ENCODE results near the gene GBGT1.
"Not testable (repeated sequence)": the region's sequence is repeated elsewhere in the genome, so short reads cannot be mapped to it uniquely, and the experiment has no call there.

The GBGT1 gene

GRCh38 chr9:133199648-133200321 is 36.1 kb upstream of the GBGT1 start:
- peak in 2 of 3 experiments; percentile 23 to 42 for DNase-seq (ENCODE audit: low read depth in 2 of 3, low spot score in 2 of 3)

GRCh38 chr9:133195029-133195428 is 31.3 kb upstream of the GBGT1 start:
- DNase-seq (ENCODE audit: low read depth in 2 of 3, low spot score in 2 of 3): no peak

GRCh38 chr9:133194597-133194996 is 30.9 kb upstream of the GBGT1 start:
- DNase-seq (ENCODE audit: low read depth in 2 of 3, low spot score in 2 of 3): no peak

GRCh38 chr9:133191989-133192388 is 28.3 kb upstream of the GBGT1 start:
- DNase-seq (ENCODE audit: low read depth in 2 of 3, low spot score in 2 of 3): no peak

- no peak for DNase-seq (ENCODE audit: low read depth in 2 of 3, low spot score in 2 of 3)
Observed at GRCh38 chr9:133189826-133190225, 26.1 kb upstream of the GBGT1 start.

- DNase-seq (ENCODE audit: low read depth in 2 of 3, low spot score in 2 of 3): no peak
Observed at GRCh38 chr9:133188843-133189180, 25.1 kb upstream of the GBGT1 start.

GRCh38 chr9:133188006-133188842 is 24.5 kb upstream of the GBGT1 start:
- DNase-seq (ENCODE audit: low read depth in 2 of 3, low spot score in 2 of 3): no peak

GRCh38 chr9:133187561-133188005 is 23.9 kb upstream of the GBGT1 start:
- no peak for DNase-seq (ENCODE audit: low read depth in 2 of 3, low spot score in 2 of 3)

- no peak for DNase-seq (ENCODE audit: low read depth in 2 of 3, low spot score in 2 of 3)
Observed at GRCh38 chr9:133186736-133187135, 23.0 kb upstream of the GBGT1 start.

GRCh38 chr9:133184971-133185370 is 21.3 kb upstream of the GBGT1 start:
- no peak for DNase-seq (ENCODE audit: low read depth in 2 of 3, low spot score in 2 of 3)

GRCh38 chr9:133182151-133182550 is 18.4 kb upstream of the GBGT1 start:
- no peak for DNase-seq (ENCODE audit: low read depth in 2 of 3, low spot score in 2 of 3)

GRCh38 chr9:133181561-133181960 is 17.8 kb upstream of the GBGT1 start:
- no peak for DNase-seq (ENCODE audit: low read depth in 2 of 3, low spot score in 2 of 3)

GRCh38 chr9:133180953-133181352 is 17.2 kb upstream of the GBGT1 start:
- DNase-seq (ENCODE audit: low read depth in 2 of 3, low spot score in 2 of 3): no peak

GRCh38 chr9:133173056-133173455 is 9.3 kb upstream of the GBGT1 start:
- DNase-seq (ENCODE audit: low read depth in 2 of 3, low spot score in 2 of 3): no peak

- no peak for DNase-seq (ENCODE audit: low read depth in 2 of 3, low spot score in 2 of 3)
Observed at GRCh38 chr9:133171161-133171961, 7.6 kb upstream of the GBGT1 start.

- DNase-seq (ENCODE audit: low read depth in 2 of 3, low spot score in 2 of 3): no peak
Observed at GRCh38 chr9:133170716-133171115, 7.0 kb upstream of the GBGT1 start.

- DNase-seq (ENCODE audit: low read depth in 2 of 3, low spot score in 2 of 3): not testable (repeated sequence)
Observed at GRCh38 chr9:133169687-133170086, 6.0 kb upstream of the GBGT1 start.

GRCh38 chr9:133169102-133169501 is 5.4 kb upstream of the GBGT1 start:
- no peak for DNase-seq (ENCODE audit: low read depth in 2 of 3, low spot score in 2 of 3)

GRCh38 chr9:133168432-133168831 is 4.7 kb upstream of the GBGT1 start:
- DNase-seq (ENCODE audit: low read depth in 2 of 3, low spot score in 2 of 3): no peak

- no peak for DNase-seq (ENCODE audit: low read depth in 2 of 3, low spot score in 2 of 3)
Observed at GRCh38 chr9:133167769-133168168, 4.1 kb upstream of the GBGT1 start.

GRCh38 chr9:133167096-133167730 is 3.5 kb upstream of the GBGT1 start:
- no peak for DNase-seq (ENCODE audit: low read depth in 2 of 3, low spot score in 2 of 3)
